8988T (cell line): ENCODE data around the gene REELD1.

Source experiments
- DNase-seq: peaks from one replicate; pipeline ENCODE4 v3.0.0; 2011

REELD1 gene

GRCh38 chr4:146229406-146229805 lies 15.1 kb downstream of the REELD1 start:
- DNase-seq: no peak

GRCh38 chr4:146232131-146232722 lies 17.9 kb downstream of the REELD1 start:
- DNase-seq: no peak

GRCh38 chr4:146235654-146236177 lies 21.4 kb downstream of the REELD1 start:
- DNase-seq: no peak

- no peak for DNase-seq
Observed at GRCh38 chr4:146236216-146236615, 21.9 kb downstream of the REELD1 start.

- DNase-seq: no peak
Observed at GRCh38 chr4:146237092-146237491, 22.8 kb downstream of the REELD1 start.

GRCh38 chr4:146238107-146238506 lies 23.8 kb downstream of the REELD1 start:
- no peak for DNase-seq

- DNase-seq: no peak
Observed at GRCh38 chr4:146243141-146243882, 29.0 kb downstream of the REELD1 start.

GRCh38 chr4:146243883-146244277 lies 29.5 kb downstream of the REELD1 start:
- no peak for DNase-seq

- no peak for DNase-seq
Observed at GRCh38 chr4:146244496-146244895, 30.2 kb downstream of the REELD1 start.

- no peak for DNase-seq
Observed at GRCh38 chr4:146245246-146245645, 30.9 kb downstream of the REELD1 start.

- no peak for DNase-seq
Observed at GRCh38 chr4:146245850-146246249, 31.5 kb downstream of the REELD1 start.

GRCh38 chr4:146246381-146246780 lies 32.0 kb downstream of the REELD1 start:
- DNase-seq: no peak

GRCh38 chr4:146247356-146247755 lies 33.0 kb downstream of the REELD1 start:
- no peak for DNase-seq

- no peak for DNase-seq
Observed at GRCh38 chr4:146252969-146253611, 38.8 kb downstream of the REELD1 start.

GRCh38 chr4:146255463-146255862 lies 41.1 kb downstream of the REELD1 start:
- DNase-seq: no peak

GRCh38 chr4:146255874-146256273 lies 41.5 kb downstream of the REELD1 start:
- DNase-seq: no peak

GRCh38 chr4:146256328-146256727 lies 42.0 kb downstream of the REELD1 start:
- DNase-seq: no peak

GRCh38 chr4:146257511-146257910 lies 43.2 kb downstream of the REELD1 start:
- no peak for DNase-seq

- DNase-seq: no peak
Observed at GRCh38 chr4:146260521-146260920, 46.2 kb downstream of the REELD1 start.

- no peak for DNase-seq
Observed at GRCh38 chr4:146261041-146261440, 46.7 kb downstream of the REELD1 start.

GRCh38 chr4:146263793-146264192 lies 49.5 kb downstream of the REELD1 start:
- DNase-seq: no peak

- no peak for DNase-seq
Observed at GRCh38 chr4:146265950-146266490, 51.7 kb downstream of the REELD1 start.

- DNase-seq: no peak
Observed at GRCh38 chr4:146267826-146268225, 53.5 kb downstream of the REELD1 start.

GRCh38 chr4:146269228-146269653 lies 54.9 kb downstream of the REELD1 start:
- DNase-seq: no peak
